ENCODE measurements around the gene FRMD5.

The FRMD5 gene

GRCh38 chr15:44093836-44094235 lies 101.2 kb downstream of the FRMD5 start:
- no peak for DNase-seq (ENCODE audit: low spot score)

- no peak for DNase-seq (ENCODE audit: low spot score)
Measured at GRCh38 chr15:44092221-44092620, 102.8 kb downstream of the FRMD5 start.

- DNase-seq (ENCODE audit: low spot score): no peak
Measured at GRCh38 chr15:44087578-44088465, 107.2 kb downstream of the FRMD5 start.

DNA sequence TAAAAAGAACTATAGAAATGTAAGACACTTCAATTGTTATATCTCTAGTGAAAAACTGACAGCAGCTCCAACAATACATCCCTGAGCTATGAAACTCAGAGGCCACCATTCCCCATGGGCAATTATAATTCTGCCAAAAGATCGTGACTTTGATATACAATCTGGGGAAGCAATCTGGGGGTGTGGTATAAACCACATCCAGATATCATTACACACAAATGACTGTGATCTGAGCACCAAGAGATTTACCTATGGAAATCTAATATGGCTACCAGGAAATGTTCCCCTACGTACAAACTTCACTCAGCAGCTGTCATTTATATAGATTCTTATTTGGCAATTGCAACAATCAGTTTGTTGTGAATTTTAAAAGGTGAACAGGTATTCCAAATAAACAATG lies 110.3 kb downstream of the FRMD5 start:
- no peak for DNase-seq (ENCODE audit: low spot score)

DNA sequence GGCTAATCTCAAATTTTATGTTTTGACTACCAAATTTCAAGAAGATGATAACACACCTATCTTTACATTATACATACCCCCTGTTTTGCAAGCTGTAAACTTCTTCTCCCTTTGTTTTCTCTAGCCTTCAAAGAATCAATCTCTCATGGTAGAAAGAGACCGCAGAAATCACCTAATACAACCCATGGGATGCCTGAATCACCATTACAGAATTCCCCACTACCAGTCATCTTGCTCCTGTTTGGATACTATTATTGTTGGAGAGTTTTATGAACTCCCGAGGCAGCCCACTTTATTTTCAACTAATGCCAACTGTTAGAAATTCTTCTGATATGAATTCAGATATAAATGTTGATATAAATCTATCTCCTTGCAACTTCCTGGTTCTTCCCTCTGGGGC lies 110.9 kb downstream of the FRMD5 start:
- DNase-seq (ENCODE audit: low spot score): no peak

DNA sequence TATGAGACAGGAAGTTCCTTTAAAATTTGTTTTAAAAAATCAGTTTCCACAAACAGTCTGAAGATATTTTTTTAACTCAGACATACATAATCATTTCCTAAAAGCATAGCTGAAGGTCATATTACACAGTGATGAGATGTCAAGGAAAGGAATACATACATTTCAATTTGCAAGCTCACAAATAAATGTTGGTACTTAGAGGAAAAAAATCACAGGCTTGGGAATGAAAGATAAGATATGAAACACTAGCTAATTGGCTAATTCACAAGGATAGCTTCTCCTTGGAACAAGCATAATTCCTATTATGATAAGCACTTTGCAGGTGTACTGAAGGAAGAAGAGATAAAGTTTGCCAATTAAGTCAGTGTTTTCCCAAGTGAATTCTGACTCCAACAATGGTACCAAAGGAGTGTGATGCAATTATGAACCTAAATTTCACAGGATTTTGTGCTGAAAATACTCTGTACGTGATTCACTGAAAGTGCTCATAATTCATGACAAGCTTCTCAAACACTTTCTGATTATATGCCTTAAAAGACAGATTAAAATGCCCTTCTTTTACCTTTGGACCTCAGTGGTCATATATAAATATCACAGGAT lies 112.4 kb downstream of the FRMD5 start:
- DNase-seq (ENCODE audit: low spot score): no peak

DNA sequence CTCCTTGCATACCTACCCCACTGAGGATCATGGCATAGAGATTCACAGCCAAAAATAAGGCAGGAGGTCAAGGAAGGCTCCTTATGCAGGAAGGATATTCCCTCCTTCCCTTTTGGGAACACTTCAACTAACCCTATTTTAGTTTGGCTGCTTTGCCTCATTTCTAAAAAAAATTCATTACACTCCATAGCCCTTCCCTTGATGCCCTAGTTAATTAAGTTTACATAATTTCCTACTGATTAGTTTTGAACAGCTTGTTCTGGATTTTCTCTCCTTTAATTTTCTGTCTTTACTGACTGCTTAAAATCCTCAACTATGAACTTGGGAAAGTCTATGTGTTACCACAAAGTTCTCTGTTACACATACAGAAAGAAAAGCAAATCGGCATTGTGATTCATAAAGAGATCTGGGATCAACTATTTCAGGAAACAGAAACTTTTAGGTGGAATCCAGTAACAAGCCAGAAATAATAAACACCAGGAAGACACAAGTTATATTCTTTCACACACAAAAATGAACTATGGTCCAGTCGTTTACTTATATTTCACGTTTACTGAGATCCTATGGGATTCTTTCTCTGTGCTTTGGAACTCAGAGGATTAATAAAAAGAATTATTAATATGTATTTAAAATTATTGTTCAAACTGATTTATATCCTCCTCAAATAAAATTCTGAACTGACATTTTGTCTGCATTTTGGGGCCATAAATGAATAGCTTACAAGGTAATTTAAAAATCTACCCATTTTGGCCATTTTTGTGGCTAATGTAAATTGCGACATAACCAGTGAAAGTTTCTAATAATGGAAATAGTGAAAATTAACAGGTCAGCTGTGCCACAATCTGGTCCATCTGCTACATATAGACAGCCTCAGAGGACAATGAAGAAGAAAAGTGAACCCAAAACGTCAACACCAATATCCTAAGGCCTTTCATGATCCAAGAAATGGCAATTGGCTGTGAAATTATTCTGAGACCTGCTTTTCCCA lies 113.8 kb downstream of the FRMD5 start:
- no peak for DNase-seq (ENCODE audit: low spot score)

- DNase-seq (ENCODE audit: low spot score): no peak
Measured at GRCh38 chr15:44075535-44075934, 119.5 kb downstream of the FRMD5 start.

GRCh38 chr15:44069489-44069888 lies 125.6 kb downstream of the FRMD5 start:
- DNase-seq (ENCODE audit: low spot score): no peak

DNA sequence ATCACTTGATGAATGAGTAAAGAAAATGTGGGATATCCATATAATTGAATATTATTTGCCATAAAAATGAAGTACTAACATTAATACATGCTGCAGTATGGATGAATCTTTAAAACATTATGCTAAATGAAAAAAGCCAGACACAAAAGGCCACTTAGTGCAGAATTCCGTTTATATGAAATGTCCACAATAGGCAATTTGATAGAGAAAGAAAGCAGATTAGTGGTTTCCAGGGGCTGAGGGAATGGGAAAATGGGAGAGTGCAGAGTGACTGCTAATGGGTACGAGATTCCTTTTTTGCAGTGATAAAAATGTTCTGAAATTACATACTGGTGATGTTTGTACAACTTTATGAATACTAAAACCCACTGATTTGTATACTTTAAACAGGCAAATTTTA lies 126.7 kb downstream of the FRMD5 start:
- DNase-seq (ENCODE audit: low spot score): no peak

- DNase-seq (ENCODE audit: low spot score): peak; percentile 70
Measured at GRCh38 chr15:44066211-44066827, 128.8 kb downstream of the FRMD5 start.

DNA sequence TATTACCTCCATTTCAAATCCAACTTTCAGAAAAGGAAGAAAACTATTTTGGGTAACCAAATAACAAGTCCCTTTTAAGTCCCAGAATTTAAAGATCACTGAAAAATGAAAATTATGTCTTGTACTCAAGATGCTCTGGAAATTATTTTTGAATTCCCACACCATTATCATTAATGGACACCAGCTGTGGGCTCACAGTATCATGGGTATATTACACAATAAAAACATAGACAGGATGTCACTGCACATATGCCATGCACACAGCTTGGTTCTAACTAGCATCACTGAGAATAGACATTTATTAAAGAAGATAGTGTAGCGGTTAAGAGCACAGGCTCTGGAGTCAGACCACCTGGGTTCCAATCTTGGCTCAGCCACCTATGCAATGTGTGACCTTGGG lies 130.4 kb downstream of the FRMD5 start:
- DNase-seq (ENCODE audit: low spot score): no peak

- no peak for DNase-seq (ENCODE audit: low spot score)
Measured at GRCh38 chr15:44058126-44058525, 136.9 kb downstream of the FRMD5 start.

DNA sequence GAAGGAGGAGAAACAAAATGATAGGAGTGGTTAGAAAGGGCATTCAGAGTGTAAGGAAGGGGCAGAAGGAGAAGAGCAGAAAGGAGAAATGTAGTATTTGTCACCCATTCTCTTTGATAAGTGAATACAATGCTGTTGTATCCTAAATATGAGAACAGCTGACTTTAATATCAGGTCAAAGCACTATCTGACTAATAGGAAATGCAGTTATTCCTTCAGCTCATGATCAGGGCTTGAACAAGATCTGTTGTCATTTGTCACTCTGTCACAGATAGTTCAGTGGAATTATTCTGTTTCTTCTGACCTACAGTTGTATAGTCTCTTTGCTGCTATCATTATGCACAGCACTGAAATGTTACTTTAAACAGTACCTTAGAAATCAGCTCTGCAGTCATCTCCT lies 149.4 kb downstream of the FRMD5 start:
- DNase-seq (ENCODE audit: low spot score): no peak

DNA sequence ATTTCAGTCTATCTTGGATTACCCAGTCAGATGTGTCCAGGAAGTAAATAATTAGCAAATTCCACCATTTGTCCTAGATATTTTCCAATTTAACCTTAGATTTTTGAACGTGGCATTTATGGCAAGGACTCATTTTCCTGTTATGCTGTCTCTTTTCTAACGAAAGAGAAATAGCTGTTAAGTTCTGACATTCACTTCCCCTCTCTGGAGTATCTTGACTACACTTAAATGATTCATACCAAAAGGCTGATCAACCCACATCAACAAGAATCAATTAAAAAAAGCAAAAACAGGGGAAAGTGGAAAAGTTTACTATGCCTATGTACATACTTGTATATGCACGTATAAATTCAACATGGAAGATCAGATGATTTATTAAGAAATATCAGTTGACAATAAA lies 149.9 kb downstream of the FRMD5 start:
- DNase-seq (ENCODE audit: low spot score): no peak

DNA sequence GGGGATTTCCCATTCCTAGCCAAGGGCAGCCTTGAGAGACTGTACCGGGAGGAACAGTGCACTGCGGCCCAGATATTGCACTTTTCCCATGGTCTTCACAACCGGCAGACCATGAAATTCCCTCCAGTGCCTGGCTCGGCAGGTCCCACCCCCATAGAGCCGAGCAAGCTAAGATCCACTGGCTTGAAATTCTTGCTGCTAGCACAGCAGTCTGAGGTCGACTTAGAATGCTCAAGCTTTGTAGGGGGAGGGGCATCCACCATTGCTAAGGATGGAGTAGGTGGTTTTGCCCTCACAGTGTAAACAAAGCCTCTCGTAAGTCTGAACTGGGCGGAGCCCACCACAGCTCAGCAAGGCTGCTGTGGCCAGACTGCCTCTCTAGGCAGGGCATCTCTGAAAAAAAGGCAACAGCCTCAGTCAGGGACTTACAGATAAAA lies 156.3 kb downstream of the FRMD5 start:
- DNase-seq (ENCODE audit: low spot score): no peak

DNA sequence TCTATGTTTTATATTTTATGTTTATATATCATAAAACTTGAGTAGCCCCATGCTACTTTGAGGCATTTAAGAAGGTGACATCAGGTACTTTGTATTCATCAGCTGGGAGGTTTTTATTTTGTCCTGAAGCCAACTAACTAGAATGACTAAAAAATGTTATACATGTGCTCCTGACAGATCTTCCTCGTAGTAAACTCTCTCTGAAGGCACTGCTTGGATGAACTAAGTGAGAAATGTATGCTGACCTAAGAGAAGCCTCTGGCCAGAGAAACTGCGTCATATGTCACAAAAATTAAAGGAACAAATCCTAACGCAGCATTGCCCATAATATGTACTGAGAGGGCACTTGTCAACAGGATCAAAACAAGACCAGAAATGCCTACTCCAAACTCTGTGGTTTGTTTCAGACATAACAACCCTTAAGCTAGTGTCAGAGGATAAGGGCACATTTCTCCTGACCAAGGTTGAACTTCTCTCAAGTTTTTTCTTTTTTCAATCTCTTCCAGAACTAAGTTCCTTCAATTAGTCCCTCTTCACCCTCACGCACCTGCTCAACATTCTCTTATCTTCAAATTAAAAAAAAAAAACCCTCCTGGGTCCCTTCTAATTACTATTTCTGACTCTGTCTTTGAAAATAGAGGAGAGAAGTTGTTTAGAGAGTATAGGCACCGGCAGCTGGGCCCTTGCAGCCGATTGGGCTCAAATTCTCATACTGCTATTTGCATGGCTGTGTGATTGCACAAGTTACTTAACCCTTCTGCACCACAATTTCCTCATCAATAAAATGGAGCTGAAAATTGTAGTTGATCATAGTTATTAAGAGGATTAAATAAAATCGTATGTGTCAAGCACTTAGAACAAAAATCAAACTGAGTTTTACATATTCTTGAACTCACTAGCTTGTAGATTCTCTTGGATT lies 159.0 kb downstream of the FRMD5 start:
- DNase-seq (ENCODE audit: low spot score): no peak

DNA sequence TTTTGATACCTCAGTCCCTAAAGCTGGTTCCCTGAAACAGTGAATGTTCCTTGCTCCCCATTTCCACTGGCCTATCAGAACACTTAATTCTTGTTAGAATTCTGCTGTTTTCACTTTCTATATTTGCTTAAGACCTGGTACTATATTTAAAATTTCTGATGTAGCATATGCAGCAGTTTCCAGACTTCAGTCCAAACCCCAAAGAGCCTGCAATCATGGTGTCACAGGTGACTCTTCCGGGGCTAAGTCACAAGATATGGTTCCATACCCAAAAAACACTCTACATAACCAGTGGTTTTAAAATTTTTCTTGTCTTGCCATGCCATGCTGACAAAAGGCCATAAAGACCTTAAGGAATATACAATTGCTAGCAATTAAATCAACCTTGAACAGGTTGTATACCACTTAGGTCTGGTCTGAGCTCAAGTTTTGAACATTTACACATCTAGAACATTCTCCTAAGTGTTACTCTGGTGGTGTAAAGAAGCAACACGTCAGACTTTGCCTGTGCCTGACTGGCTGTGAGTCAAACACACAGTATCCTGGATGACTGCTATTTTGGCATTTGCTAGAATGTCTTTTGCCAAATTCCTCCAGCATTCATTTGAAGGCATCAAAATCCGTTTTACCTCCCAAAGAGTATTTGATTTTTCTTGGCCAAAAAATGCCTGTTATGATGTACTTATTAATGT lies 160.0 kb downstream of the FRMD5 start:
- no peak for DNase-seq (ENCODE audit: low spot score)

- DNase-seq (ENCODE audit: low spot score): no peak
Measured at GRCh38 chr15:44034334-44034733, 160.7 kb downstream of the FRMD5 start.

GRCh38 chr15:44033894-44034293 lies 161.2 kb downstream of the FRMD5 start:
- no peak for DNase-seq (ENCODE audit: low spot score)

All from activated CD4-positive, alpha-beta T cell treated with anti-CD3 and anti-CD28 coated beads, Interleukin-2, Interleukin-4, amounts not matched to agents 100 ng/mL and 50 ng/mL, durations not matched to agents 16 hours and 8 hours (primary cell).